C1 segment of cervical spinal cord (tissue), 14 donors: ENCODE results near the gene CASK.

ENCODE experiments used
- DNase-seq, 14 donors: peaks; one replicate each; lab custom pipeline; 2025; lab: John Stamatoyannopoulos, UW

The CASK gene

GRCh38 chrX:41474726-41475100 lies 448.6 kb downstream of the CASK start:
- DNase-seq, result no peak

DNA sequence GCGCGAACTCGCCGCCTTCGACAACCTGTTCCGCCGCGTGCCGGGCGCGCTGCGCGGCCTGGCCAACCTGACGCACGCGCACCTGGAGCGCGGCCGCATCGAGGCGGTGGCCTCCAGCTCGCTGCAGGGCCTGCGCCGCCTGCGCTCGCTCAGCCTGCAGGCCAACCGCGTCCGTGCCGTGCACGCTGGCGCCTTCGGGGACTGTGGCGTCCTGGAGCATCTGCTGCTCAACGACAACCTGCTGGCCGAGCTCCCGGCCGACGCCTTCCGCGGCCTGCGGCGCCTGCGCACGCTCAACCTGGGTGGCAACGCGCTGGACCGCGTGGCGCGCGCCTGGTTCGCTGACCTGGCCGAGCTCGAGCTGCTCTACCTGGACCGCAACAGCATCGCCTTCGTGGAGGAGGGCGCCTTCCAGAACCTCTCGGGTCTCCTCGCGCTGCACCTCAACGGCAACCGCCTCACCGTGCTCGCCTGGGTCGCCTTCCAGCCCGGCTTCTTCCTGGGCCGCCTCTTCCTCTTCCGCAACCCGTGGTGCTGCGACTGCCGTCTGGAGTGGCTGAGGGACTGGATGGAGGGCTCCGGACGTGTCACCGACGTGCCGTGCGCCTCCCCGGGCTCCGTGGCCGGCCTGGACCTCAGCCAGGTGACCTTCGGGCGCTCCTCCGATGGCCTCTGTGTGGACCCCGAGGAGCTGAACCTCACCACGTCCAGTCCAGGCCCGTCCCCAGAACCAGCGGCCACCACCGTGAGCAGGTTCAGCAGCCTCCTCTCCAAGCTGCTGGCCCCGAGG lies 449.2 kb downstream of the CASK start:
- DNase-seq, result no peak

GRCh38 chrX:41472231-41472815 lies 451.0 kb downstream of the CASK start:
- no peak for DNase-seq

DNA sequence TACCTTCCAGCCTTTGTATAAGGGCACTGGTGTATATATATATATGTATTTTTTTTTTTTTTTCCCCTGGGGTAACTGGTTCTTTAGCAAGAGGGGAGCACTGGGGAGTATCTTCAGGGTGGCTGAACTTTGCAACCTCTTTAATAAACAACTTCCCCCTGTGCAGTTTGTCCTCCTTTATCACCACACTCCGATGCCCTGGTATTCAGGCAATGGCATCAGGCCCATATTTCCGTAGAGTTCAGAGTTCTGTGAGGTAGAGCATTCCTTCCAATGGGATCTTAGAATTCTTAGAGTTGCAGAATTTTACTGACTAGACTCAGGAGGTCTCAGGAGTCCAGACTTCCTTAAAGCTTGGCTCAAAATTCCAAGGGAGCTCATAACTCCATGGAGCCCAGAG lies 451.6 kb downstream of the CASK start:
- no peak for DNase-seq

GRCh38 chrX:41470706-41471105 lies 452.6 kb downstream of the CASK start:
- DNase-seq, result no peak

- DNase-seq, result no peak
These were observed 454.6 kb downstream of the CASK start for GRCh38 chrX:41468647-41469323.
